Neuronal stem cell (in vitro differentiated cells): Measurements from ENCODE around the gene COMMD7.

Experiments
- DNase-seq: peaks from one replicate; pipeline ENCODE4 v3.0.0-alpha.2; 2013; ENCODE audit warnings: low spot score
- H2AFZ ChIP-seq: one replicate; pipeline ENCODE4 v1.6.1; 2013; ENCODE audit warnings: mild to moderate bottlenecking, low read length, inconsistent platforms
- H2AK5ac ChIP-seq: 2 replicates; pipeline ENCODE4 v1.6.1; 2013; ENCODE audit warnings: low read depth, mild to moderate bottlenecking, inconsistent platforms, low read length, moderate library complexity, mixed read lengths
- H2BK120ac ChIP-seq: 2 replicates; pipeline ENCODE4 v1.6.1; 2013; ENCODE audit warnings: low read depth, mild to moderate bottlenecking, inconsistent platforms, low read length, moderate library complexity, mixed read lengths
- H2BK12ac ChIP-seq: one replicate; pipeline ENCODE4 v1.6.1; 2013; ENCODE audit warnings: low read length, inconsistent platforms
- H2BK15ac ChIP-seq: 2 replicates; pipeline ENCODE4 v1.6.1; 2013; ENCODE audit warnings: mild to moderate bottlenecking, low read length, inconsistent platforms, mixed read lengths
- H2BK5ac ChIP-seq: one replicate; pipeline ENCODE4 v1.6.1; 2013; ENCODE audit warnings: inconsistent platforms, mild to moderate bottlenecking, low read length, moderate library complexity
- H3K14ac ChIP-seq: one replicate; pipeline ENCODE4 v1.6.1; 2013; ENCODE audit warnings: low read length, inconsistent platforms
- H3K18ac ChIP-seq: 2 replicates; pipeline ENCODE4 v1.6.1; 2013; ENCODE audit warnings: low read length, inconsistent platforms
- H3K23ac ChIP-seq: 2 replicates; pipeline ENCODE4 v1.6.1; 2013; ENCODE audit warnings: low read depth, mild to moderate bottlenecking, mixed read lengths, low read length, inconsistent platforms; ENCODE audit not compliant: poor library complexity
- H3K27ac ChIP-seq: replicated peaks from 3 replicates; pipeline ENCODE4 v1.5.1; 2013; ENCODE audit warnings: low read length, inconsistent platforms
- H3K27me3 ChIP-seq, 3 experiments: 2 replicates each; pipeline ENCODE4 v1.6.1; 2013; ENCODE audit warnings: low read length in 3 of 3, mild to moderate bottlenecking in 2 of 3, inconsistent platforms in 1 of 3, low read depth in 1 of 3, mixed read lengths in 1 of 3, moderate library complexity in 1 of 3; ENCODE audit not compliant: control insufficient read depth in 3 of 3, insufficient read depth in 3 of 3
- H3K36me3 ChIP-seq, 2 donors: replicated peaks in 1 of 2; 2 replicates each; pipeline ENCODE4 v1.6.1; 2013; ENCODE audit warnings: low read length in 2 of 2; ENCODE audit not compliant: control insufficient read depth in 2 of 2, insufficient read depth in 2 of 2
- H3K4ac ChIP-seq: 2 replicates; pipeline ENCODE4 v1.6.1; 2013; ENCODE audit warnings: inconsistent platforms, mild to moderate bottlenecking, low read length, moderate library complexity
- H3K4me1 ChIP-seq, 2 donors: 1 replicate in 1 of 2; 2 replicates in 1 of 2; pipeline ENCODE4 v1.6.1; 2013; ENCODE audit warnings: low read length in 2 of 2, low read depth in 1 of 2; ENCODE audit not compliant: control insufficient read depth in 2 of 2, insufficient read depth in 1 of 2
- H3K4me2 ChIP-seq: one replicate; pipeline ENCODE4 v1.6.1; 2013; ENCODE audit warnings: mild to moderate bottlenecking, low read length, inconsistent platforms; ENCODE audit not compliant: insufficient read depth, poor library complexity, severe bottlenecking
- H3K4me3 ChIP-seq, 2 donors: 2 replicates each; pipeline ENCODE4 v1.5.1; 2013; ENCODE audit warnings: low read length in 2 of 2, mild to moderate bottlenecking in 2 of 2, inconsistent platforms in 1 of 2, moderate library complexity in 1 of 2
- H3K79me1 ChIP-seq: one replicate; pipeline ENCODE4 v1.6.1; 2013; ENCODE audit warnings: low read depth, mild to moderate bottlenecking, inconsistent platforms, low read length, moderate library complexity
- H3K9ac ChIP-seq: one replicate; pipeline ENCODE4 v1.6.1; 2013; ENCODE audit warnings: mild to moderate bottlenecking, low read depth, low read length, inconsistent platforms; ENCODE audit not compliant: poor library complexity
- H3K9me3 ChIP-seq, 2 donors: replicated peaks in 1 of 2; 2 replicates each; pipeline versions ENCODE3 to v1.6.1; 2013; ENCODE audit warnings: low read length in 2 of 2, mild to moderate bottlenecking in 2 of 2, inconsistent platforms in 1 of 2, low read depth in 1 of 2, mixed read lengths in 1 of 2, moderate library complexity in 1 of 2; ENCODE audit not compliant: control insufficient read depth in 2 of 2, insufficient read depth in 1 of 2
- H4K8ac ChIP-seq: one replicate; pipeline ENCODE4 v1.6.1; 2013; ENCODE audit warnings: low read depth, mild to moderate bottlenecking, inconsistent platforms, low read length, moderate library complexity
- H4K91ac ChIP-seq: one replicate; pipeline ENCODE4 v1.6.1; 2013; ENCODE audit warnings: low read length, low read depth, mild to moderate bottlenecking, inconsistent platforms; ENCODE audit not compliant: poor library complexity
- WGBS, 2 donors: extraction: QIAGEN DNeasy Blood & Tissue Kit; methylation state at CpG; one replicate each; pipeline ENCODE4 v1.1.7; 2013; ENCODE audit warnings: missing lambda C conversion rate in 2 of 2, mixed read lengths in 1 of 2; ENCODE audit not compliant: insufficient read length in 2 of 2, insufficient replicate concordance in 1 of 2; ENCODE audit errors: extremely low coverage in 2 of 2; 5-methylcytosine and 5-hydroxymethylcytosine counted together

Gene COMMD7

DNA sequence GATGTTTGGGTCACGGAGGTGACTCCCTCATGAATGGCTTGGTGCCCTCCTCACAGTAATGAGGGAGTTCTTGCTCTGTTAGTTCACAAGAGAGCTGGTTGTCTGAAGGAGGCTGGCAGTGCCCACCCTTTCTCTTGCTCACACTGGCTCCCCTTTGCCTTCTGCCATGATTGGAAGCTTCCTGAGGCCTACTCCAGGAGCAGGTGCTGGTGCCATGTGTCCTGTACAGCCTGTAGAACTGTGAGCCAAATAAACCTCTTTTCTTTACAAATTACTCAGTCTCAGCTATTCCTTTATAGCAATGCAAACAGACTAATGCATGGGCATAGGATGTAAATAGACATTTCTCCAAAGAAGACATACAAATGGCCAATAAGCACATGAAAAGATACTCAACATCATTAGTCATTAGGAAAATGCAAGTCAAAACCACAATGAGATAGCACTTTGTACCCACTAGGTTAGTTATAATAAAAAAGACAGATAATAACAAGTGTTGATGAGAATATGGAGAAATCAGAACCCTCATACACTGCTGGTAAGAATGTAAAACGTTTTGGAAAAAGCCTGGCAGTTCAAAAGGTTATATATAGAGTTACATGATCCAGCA is 87.3 kb downstream of the COMMD7 start:
- Histone ChIP-seq H3K18ac (peak overlapping the region; percentile 48), H3K4me1 (peaks cover 2% of the 10 kb centered on the region in 2 donors), H3K23ac (no peak overlapping the region), H4K8ac (no peak overlapping the region), H3K9ac (no peak overlapping the region), H3K9me3 (peaks cover 0 to 2% of the 10 kb centered on the region in 2 donors), H2BK120ac (no peak overlapping the region), H2BK5ac (no peak overlapping the region), H3K36me3 (no peaks in the 10 kb centered on the region), H3K4me3 (no peak overlapping the region), H3K27ac (no peak overlapping the region), H2AFZ (no peak overlapping the region), H2AK5ac (no peak overlapping the region), H2BK12ac (peak overlapping the region; percentile 46), H4K91ac (no peak overlapping the region), H3K14ac (no peak overlapping the region), H3K4me2 (no peak overlapping the region), H3K27me3 (peaks cover 0 to 5% (median 0%) of the 10 kb centered on the region in 3 experiments), H3K79me1 (no peaks in the 10 kb centered on the region), H3K4ac (no peak overlapping the region), H2BK15ac (no peak overlapping the region)
- WGBS, 2 donors: no CpG with 5 or more reads among the region's 2 CpGs
- no peak for DNase-seq

DNA sequence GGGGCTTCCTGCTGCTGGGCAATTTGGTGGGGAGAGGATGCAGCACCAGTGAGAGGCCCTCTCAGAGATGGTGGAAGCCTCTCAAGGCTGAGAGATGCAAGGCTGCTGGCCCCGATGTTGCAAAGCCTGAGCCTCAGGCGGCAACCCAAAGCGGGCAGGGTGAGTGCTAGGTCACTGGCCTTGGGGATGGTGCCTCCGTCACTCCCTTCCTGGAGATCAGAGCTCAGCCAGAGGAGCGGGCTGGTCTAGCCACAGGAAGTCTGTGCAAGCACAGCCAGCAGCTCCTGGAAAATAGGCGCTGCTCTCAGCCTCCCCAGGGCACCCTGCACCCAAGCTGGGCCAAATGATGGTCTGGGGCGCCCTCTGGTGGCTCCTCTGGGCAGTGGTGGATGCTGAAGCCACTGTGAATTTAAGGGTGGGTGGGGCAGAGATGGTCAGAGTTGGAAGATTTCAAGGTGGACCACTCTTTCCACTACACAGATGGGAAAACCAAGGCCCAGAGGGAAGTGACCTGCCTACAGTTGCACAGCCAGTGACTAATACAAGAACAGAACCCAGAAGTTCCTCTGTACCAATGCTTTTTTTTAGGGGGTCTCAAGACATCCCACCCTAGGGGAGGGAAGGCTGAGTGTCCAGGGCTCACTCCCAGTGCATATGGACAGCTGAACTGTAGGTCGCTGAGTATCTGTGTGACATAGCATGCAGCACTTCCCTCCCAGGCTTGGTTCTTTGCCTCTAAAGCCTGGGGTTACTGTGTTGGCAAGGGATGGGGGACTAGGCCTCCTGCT is 90.3 kb downstream of the COMMD7 start:
- Histone ChIP-seq H2BK15ac (peak overlapping the region; percentile 13), H3K79me1 (no peaks in the 10 kb centered on the region), H2BK120ac (no peak overlapping the region), H2AFZ (peak overlapping the region; percentile 85), H3K18ac (peak overlapping the region; percentile 73), H3K27me3 (peaks cover 0 to 16% (median 0%) of the 10 kb centered on the region in 3 experiments), H3K4ac (no peak overlapping the region), H2BK5ac (no peak overlapping the region), H3K4me3 (no peak overlapping the region), H2AK5ac (peak overlapping the region; percentile 59), H3K36me3 (no peaks in the 10 kb centered on the region), H3K9me3 (no peaks in the 10 kb centered on the region), H4K8ac (peak overlapping the region; percentile 53), H3K9ac (no peak overlapping the region), H3K4me2 (no peak overlapping the region), H3K27ac (no peak overlapping the region), H3K14ac (no peak overlapping the region), H3K23ac (no peak overlapping the region), H4K91ac (no peak overlapping the region), H3K4me1 (peaks cover 2% of the 10 kb centered on the region in 2 donors), H2BK12ac (no peak overlapping the region)
- DNase-seq: peak; percentile 75
- WGBS, 2 donors: no CpG with 5 or more reads among the region's 8 CpGs
